Gastrocnemius medialis (tissue), 4 donors: ENCODE data around the gene RNU1-3. TPM values are rescaled to one million over a fixed set of nuclear protein-coding genes. Genes with fewer than 3 reads are reported as not detected.
"Not testable (repeated sequence)": the region's sequence is repeated elsewhere in the genome, so short reads cannot be mapped to it uniquely, and the experiment has no call there.

ENCODE experiments used
- ATAC-seq, 2 donors: fragments of 150-250 bp; one replicate each; pipeline ENCODE4 v1.9.1; 2016
- DNase-seq, 2 donors: peaks; one replicate each; pipeline ENCODE4 v3.0.0-alpha.2; 2019
- H3K27ac ChIP-seq, 4 donors: fragments of 200-600 bp; sonication (generic); 1 replicate in 1 of 4; 2 replicates in 3 of 4; pipeline ENCODE4 v1.5.1; 2016 to 2018; ENCODE audit warnings: mild to moderate bottlenecking in 2 of 4, moderate library complexity in 1 of 4
- H3K27me3 ChIP-seq, 3 donors: fragments of 200-600 bp; sonication (generic) in 2 of 3; 1 replicate in 1 of 3; 2 replicates in 2 of 3; pipeline versions ENCODE4 v1.5.1 to v1.6.0; 2016 to 2019; ENCODE audit warnings: mild to moderate bottlenecking in 1 of 3, moderate library complexity in 1 of 3
- H3K36me3 ChIP-seq, 2 donors: fragments of 200-600 bp; sonication (generic) in 1 of 2; one replicate each; pipeline ENCODE4 v1.5.1; 2017 to 2018
- H3K4me1 ChIP-seq, 2 donors: fragments of 200-600 bp; sonication (generic) in 1 of 2; one replicate each; pipeline ENCODE4 v1.5.1; 2016 to 2017; ENCODE audit warnings: mild to moderate bottlenecking in 2 of 2
- H3K4me3 ChIP-seq, 4 donors: fragments of 200-600 bp; sonication (generic) in 3 of 4; 1 replicate in 1 of 4; 2 replicates in 3 of 4; pipeline ENCODE4 v1.5.1; 2016 to 2019; ENCODE audit warnings: mild to moderate bottlenecking in 2 of 4
- H3K9me3 ChIP-seq, 3 donors: fragments of 200-600 bp; sonication (generic) in 2 of 3; 1 replicate in 1 of 3; 2 replicates in 2 of 3; pipeline ENCODE4 v1.5.1; 2016 to 2019
- in situ Hi-C, 4 donors: fragments of 200-750 bp; cut with MboI; loops; one replicate each; pipeline versions ENCODE4 v1.15.0 to v1.8.0; 2017; ENCODE audit warnings: low sequenced_read_pairs in 4 of 4
- intact Hi-C: fragments of 100-400 bp; cut with DNase I; formaldehyde crosslinking; loops from one replicate; pipeline ENCODE4 v1.15.1; 2023; ENCODE audit warnings: low total_unique reads
- total RNA-seq, 4 donors: library from RNA; depleted of rRNA; stranded (reverse); fragments of >200 nt; gene quantifications; one replicate each; pipeline versions ENCODE4 v1.1.0 to v1.2.3, GENCODE V29; 2016

RNU1-3 gene
- total RNA-seq, 4 donors from 2014 or later, result under 0.01 TPM; not detected in 3

DNA sequence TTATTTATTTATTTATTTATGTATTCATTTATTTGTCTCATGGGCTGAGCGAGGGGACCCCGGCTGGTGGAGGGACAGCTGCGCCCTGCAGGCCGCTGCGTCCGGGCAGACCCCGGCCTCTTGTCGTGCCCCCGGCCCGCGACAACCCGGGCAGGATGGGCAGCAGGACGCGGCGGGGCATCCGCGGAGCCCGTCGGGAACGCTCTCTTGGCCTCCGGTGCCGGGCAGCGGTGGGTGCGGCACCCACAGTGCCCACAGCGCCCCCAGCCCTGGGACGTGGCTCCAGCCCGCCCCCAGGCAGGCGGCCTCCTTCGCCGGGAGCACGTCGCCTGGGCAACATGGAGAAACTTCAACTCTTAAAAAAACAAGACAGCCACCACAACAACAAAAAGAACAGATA is 8.5 kb downstream of the RNU1-3 start:
- H3K27ac ChIP-seq, intact Hi-C loops, H3K4me1 ChIP-seq, in situ Hi-C loops, H3K4me3 ChIP-seq, H3K36me3 ChIP-seq, H3K9me3 ChIP-seq, H3K27me3 ChIP-seq, ATAC-seq, DNase-seq: not testable (repeated sequence)

DNA sequence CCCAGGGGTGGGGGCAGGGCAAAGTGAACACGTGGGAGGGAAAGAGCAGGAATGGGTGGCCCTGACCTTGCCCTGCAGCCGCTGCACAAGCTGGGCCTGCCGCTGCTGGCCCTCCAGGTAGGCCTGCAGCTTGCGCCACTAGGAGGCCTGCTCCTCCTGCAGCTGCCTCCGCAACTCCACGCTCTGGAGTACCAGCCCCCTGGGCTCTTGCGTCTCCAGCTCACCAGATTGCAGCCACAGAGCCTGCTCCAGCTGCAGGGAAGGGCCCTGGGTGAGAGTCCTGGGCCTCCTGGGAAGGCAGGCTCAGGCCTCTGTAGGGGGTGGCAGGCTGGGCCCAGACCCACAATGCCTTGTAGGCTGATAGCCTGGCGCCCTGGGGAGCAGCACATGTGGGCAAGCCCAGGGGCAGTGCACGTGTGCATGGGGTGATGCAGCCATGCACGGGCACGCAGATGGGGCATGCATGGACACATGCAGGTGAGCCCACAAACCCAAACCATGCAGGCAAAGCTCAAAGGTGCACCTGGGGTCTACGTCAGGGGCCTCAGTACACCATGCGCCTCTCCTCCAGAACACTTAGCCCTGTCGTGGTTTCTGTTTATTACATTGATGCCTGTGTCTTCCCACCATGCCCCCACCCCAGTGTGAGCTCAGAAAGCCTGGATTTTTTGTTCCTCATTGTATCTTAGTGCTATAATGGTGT is 9.6 kb downstream of the RNU1-3 start:
- H3K4me3 ChIP-seq, H3K36me3 ChIP-seq, H3K9me3 ChIP-seq, intact Hi-C loops, H3K27me3 ChIP-seq, H3K27ac ChIP-seq, DNase-seq, H3K4me1 ChIP-seq, ATAC-seq, in situ Hi-C loops: not testable (repeated sequence)

DNA sequence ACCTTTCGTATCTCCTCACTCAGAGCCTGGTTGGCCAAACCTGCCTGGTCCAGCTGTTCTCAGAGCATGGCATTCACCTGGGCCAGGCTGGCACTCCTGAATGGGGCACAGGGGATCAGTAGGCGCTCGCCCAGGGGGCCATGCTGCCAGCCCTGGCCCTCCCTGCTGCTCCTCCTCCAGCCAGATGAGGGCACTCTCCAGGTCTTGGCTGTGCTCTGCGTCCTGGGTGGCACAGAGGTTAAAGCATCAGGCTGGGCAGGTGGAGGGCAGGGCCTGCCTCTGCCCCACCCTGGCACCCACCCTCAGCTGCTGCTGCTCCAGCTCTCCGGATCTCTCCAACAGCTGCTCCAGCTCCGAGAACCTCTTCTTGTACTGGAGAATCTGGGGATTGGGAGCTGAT is 10.2 kb downstream of the RNU1-3 start:
- H3K36me3 ChIP-seq, H3K27ac ChIP-seq, in situ Hi-C loops, H3K4me3 ChIP-seq, H3K4me1 ChIP-seq, DNase-seq, intact Hi-C loops, ATAC-seq, H3K27me3 ChIP-seq, H3K9me3 ChIP-seq: not testable (repeated sequence)

DNA sequence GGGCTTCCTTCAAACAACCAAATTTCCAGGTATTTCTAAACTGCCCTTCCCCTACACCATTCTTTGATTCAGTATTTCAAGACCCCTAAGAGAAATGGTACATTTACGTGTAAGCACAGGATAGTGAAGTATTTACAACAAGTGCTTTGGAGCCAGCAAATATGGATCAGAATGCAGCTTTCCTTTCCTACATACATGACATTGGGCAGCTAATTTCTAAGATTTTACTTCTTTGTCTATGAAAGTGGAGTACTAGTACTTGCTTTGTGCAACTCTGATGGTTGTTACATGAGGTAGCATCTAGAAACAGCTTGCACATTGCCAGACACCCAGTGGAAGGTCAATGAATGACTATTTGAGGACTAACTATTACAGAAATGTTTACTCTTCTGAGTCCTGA is 15.2 kb downstream of the RNU1-3 start:
- intact Hi-C loops, in situ Hi-C loops, ATAC-seq, H3K4me1 ChIP-seq, DNase-seq, H3K27me3 ChIP-seq, H3K36me3 ChIP-seq, H3K4me3 ChIP-seq, H3K9me3 ChIP-seq, H3K27ac ChIP-seq: not testable (repeated sequence)

DNA sequence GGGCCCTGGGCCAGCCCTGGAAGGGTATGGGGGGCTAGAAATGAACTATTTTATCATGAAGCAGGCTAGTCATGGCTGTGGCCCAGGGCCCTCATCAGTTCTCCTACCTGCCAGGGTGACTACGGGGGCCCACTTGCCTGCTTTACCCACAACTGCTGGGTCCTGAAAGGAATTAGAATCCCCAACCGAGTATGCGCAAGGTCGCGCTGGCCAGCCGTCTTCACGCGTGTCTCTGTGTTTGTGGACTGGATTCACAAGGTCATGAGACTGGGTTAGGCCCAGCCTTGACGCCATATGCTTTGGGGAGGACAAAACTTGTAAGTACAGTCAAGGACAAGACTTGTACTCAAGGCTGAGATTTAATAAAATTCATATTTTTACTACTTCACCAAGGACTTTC is 16.8 kb downstream of the RNU1-3 start:
- intact Hi-C loops, result not testable (repeated sequence)

DNA sequence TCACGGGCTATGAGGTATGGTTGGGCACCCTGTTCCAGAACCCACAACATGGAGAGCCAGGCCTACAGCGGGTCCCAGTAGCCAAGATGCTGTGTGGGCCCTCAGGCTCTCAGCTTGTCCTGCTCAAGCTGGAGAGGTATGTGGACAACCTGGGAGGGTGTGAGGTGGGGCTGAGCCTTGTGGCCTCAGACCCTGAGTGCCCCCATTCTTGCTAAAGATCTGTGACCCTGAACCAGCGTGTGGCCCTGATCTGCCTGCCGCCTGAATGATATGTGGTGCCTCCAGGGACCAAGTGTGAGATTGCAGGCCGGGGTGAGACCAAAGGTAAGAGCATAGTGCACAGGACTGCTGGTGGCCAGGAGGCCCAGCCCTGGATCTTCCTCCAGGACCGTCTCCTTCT is 17.4 kb downstream of the RNU1-3 start:
- H3K27me3 ChIP-seq, ATAC-seq, intact Hi-C loops, H3K4me3 ChIP-seq, DNase-seq, H3K36me3 ChIP-seq, H3K9me3 ChIP-seq, H3K27ac ChIP-seq, H3K4me1 ChIP-seq: not testable (repeated sequence)
- in situ Hi-C loops, result loop anchor here in 1 of 4 donors (25.0 kb wide), 1 partner anchor 137 kb away; the partner anchor contains the start of gene RNU1-1

More for the DNA sequence above, 16.8 kb downstream of the RNU1-3 start:
- peak in 1 of 2 donors; percentile 9 for DNase-seq
- ATAC-seq, H3K4me3 ChIP-seq, H3K9me3 ChIP-seq, H3K4me1 ChIP-seq, H3K27me3 ChIP-seq, H3K36me3 ChIP-seq, H3K27ac ChIP-seq: not testable (repeated sequence)
- in situ Hi-C loops, result loop anchor here in 1 of 4 donors (25.0 kb wide), 1 partner anchor 138 kb away; the partner anchor contains the start of gene RNU1-1

DNA sequence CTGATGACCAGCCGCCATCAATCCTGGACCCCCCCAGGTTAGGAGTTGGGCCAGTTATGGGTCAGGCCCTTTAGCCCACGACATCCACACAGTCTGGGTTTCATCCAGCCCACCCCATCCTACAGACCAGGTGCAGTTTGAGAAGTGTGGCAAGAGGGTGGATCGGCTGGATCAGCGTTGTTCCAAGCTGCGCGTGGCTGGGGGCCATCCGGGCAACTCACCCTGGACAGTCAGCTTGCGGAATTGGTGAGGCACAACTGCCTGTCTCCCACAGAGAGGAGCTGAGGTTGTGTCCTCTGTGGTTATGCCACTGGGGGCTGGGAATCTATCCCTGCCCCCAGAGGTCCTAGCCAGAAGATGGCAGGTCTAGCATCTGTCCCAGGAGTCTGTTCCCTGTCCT is 18.0 kb downstream of the RNU1-3 start:
- ATAC-seq, intact Hi-C loops: not testable (repeated sequence)
- DNase-seq, result peak in 1 of 2 donors; percentile 1

DNA sequence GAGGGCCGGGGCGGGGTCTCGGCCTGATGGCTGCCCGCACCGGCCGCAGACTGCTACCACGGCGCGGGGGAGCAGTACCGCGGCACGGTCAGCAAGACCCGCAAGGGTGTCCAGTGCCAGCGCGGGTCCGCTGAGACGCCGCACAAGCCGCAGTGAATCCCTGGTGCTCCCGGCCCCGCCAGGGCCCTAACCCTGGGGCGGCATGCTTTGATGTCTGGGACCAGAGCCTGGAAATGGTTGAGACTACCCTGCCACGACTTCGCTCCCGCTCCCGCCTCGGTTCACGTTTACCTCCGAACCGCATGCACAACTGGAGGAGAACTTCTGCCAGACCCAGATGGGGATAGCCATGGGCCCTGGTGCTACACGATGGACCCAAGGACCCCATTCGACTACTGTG is 18.5 kb downstream of the RNU1-3 start:
- in situ Hi-C loops, result loop anchor here in 1 of 4 donors (25.0 kb wide), 1 partner anchor 136 kb away; the partner anchor contains the start of gene RNU1-1
- H3K27me3 ChIP-seq, H3K36me3 ChIP-seq, H3K9me3 ChIP-seq, intact Hi-C loops, DNase-seq, ATAC-seq, H3K4me3 ChIP-seq, H3K27ac ChIP-seq: not testable (repeated sequence)
- peaks cover 13 to 17% of the 10 kb centered on the region in 2 donors for H3K4me1 ChIP-seq

More for the DNA sequence above, 18.0 kb downstream of the RNU1-3 start:
- peaks cover 9 to 12% of the 10 kb centered on the region in 2 donors for H3K4me1 ChIP-seq
- not testable (repeated sequence) for H3K27me3 ChIP-seq, H3K27ac ChIP-seq, H3K9me3 ChIP-seq, H3K4me3 ChIP-seq, H3K36me3 ChIP-seq
- in situ Hi-C loops, result loop anchor here in 1 of 4 donors (25.0 kb wide), 1 partner anchor 136 kb away; the partner anchor contains the start of gene RNU1-1

DNA sequence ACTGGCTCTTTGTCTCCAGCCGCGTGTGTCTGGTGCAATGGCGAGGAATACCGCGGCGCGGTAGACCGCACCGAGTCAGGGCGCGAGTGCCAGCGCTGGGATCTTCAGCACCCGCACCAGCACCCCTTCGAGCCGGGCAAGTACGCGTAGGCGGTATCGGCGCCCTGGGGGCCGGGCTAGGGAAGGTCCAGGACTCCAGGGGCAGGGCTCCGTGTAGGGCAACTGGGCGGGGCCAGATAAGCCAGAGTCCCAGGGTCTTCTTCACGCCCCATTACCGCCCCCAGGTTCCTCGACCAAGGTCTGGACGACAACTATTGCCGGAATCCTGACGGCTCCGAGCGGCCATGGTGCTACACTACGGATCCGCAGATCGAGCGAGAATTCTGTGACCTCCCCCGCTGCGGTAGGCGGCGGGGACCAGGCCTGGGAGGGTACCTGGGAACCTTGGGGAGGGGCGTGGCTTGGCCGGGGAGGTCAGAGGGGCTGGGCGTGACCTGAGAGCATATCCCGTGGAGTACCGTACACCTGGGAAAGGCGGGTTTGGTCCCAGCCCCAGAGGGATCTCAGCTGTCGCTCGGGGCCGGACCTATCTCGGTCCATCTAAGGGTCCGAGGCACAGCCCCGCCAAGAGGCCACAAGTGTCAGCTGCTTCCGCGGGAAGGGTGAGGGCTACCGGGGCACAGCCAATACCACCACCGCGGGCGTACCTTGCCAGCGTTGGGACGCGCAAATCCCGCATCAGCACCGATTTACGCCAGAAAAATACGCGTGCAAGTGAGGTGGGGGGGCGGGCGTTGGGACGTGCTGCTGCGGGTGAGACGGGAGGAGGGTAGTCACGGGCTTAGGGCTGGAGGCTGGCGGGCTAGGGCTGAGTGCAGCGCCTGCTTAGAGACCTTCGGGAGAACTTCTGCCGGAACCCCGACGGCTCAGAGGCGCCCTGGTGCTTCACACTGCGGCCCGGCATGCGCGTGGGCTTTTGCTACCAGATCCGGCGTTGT is 19.3 kb downstream of the RNU1-3 start:
- H3K36me3 ChIP-seq, H3K27ac ChIP-seq, H3K27me3 ChIP-seq, H3K9me3 ChIP-seq, intact Hi-C loops, ATAC-seq, DNase-seq: not testable (repeated sequence)
- peak overlapping the region in 1 of 4 donors; percentile 8 for H3K4me3 ChIP-seq
- H3K4me1 ChIP-seq, result peaks cover 21 to 24% of the 10 kb centered on the region in 2 donors
- in situ Hi-C loops, result loop anchor here in 1 of 4 donors (25.0 kb wide), 1 partner anchor 135 kb away; the partner anchor contains the start of gene RNU1-1

DNA sequence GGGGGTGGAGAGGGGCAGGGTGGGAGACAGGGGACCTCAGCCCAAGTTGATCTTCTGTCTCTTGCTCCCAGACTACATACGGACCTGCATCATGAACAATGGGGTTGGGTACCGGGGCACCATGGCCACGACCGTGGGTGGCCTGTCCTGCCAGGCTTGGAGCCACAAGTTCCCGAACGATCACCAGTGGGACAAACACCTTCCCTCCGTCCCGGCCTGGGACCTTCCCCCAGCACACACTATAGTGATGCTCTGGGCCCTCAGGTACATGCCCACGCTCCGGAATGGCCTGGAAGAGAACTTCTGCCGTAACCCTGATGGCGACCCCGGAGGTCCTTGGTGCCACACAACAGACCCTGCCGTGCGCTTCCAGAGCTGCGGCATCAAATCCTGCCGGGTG is 20.0 kb downstream of the RNU1-3 start:
- ATAC-seq, H3K4me3 ChIP-seq, H3K27ac ChIP-seq, intact Hi-C loops, H3K9me3 ChIP-seq, DNase-seq, H3K27me3 ChIP-seq, H3K36me3 ChIP-seq: not testable (repeated sequence)
- in situ Hi-C loops, result loop anchor here in 1 of 4 donors (25.0 kb wide), 1 partner anchor 134 kb away; the partner anchor contains the start of gene RNU1-1
- peaks cover 23 to 32% of the 10 kb centered on the region in 2 donors for H3K4me1 ChIP-seq

DNA sequence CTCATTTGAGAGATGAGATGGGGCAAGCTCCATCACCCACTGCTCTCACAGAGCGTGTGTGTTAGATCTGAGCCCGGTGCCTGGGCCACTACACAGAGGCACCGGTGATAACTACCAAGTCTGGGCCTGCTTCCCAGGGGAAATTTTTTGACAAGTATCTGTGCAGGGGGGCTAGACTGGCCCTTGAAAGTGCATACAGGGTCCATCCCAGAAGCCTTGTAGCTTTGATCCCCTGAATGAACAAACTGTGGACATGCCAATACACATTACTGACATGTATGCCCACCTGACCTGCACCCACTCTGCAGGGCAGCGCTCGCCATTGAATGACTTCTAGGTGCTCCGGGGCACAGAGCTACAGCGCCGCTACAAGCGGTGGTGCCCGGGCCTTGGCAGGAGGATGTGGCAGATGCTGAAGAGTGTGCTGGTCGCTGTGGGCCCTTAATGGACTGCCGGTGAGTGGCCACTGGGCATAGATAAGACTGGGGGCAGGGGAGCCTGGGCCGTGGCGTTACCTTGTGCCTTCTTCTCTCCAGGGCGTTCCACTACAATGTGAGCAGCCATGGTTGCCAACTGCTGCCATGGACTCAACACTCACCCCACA is 20.6 kb downstream of the RNU1-3 start:
- in situ Hi-C loops, result loop anchor here in 1 of 4 donors (25.0 kb wide), 1 partner anchor 134 kb away; the partner anchor contains the start of gene RNU1-1
- H3K4me1 ChIP-seq, result peaks cover 27 to 38% of the 10 kb centered on the region in 2 donors
- H3K9me3 ChIP-seq, H3K27me3 ChIP-seq, intact Hi-C loops, H3K27ac ChIP-seq, H3K4me3 ChIP-seq, ATAC-seq: not testable (repeated sequence)
- H3K36me3 ChIP-seq, result peaks cover 0 to 10% of the 10 kb centered on the region in 2 donors
- peak; percentile 1 to 15 for DNase-seq
